HL-60/S4 (cell line): Measurements from ENCODE around the gene NPFF.
"Not testable (repeated sequence)": the region's sequence is repeated elsewhere in the genome, so short reads cannot be mapped to it uniquely, and the experiment has no call there.

Experiments
- in situ Hi-C: fragments of 300-500 bp; cut with MboI; formaldehyde crosslinking; loops from 2 replicates; pipeline ENCODE4 v1.14.3; 2022; ENCODE audit warnings: low sequenced_read_pairs

Gene NPFF

GRCh38 chr12:53506881-53507602 is at the start of gene NPFF:
TSS of gene NPFF (minus strand) at chr12:53507484. CDS start at chr12:53507474, 10 bp downstream.
- in situ Hi-C loops = loop anchor here (10.0 kb wide), 1 partner anchor 162 kb away; no protein-coding TSS in a partner anchor

DNA sequence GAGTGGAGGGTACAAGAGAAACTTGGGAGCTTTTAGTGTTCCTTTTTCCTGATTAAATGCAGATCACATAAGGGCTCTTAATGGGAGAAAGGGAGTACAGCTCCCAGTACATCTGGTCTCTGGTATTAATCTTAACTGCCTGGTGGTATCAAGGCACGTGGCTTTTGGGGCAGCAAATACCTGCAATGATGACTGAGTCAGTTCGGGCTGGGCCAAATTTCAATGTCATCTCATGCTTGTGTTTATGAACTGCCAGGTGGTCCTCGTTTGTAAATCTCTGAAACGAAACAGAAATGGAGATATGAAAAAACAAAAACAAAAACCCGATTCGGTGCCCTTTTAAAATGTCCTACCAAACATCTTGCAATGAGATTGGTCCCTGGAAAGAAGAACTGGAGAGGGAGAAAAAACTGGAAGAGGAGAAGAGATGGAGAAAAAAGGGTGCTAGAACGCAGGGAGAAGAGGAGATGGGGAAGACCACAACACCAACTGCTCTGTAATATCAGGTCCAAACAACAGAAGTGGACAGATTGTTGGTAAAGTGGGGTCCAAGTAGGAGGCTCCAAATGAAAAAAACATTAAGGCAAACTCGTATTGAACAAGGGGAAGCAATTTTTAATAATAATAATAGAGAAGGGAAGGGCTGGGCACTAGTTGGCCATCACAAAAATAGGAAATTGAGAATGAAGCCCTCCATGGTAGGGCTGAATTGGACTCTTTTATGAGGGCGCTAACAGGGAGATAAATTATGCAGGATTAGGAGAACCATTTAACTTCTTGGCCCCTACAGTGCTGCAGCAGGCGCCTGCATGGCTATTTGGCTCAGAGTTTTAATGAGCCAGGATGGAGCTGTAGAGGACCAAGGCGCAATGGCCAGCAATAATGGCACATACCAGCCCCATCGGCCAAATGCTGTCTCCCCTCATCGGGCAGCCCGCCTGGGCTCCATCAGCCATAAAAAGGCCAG is 45.4 kb upstream of the NPFF start:
- in situ Hi-C loops = no loop called here

DNA sequence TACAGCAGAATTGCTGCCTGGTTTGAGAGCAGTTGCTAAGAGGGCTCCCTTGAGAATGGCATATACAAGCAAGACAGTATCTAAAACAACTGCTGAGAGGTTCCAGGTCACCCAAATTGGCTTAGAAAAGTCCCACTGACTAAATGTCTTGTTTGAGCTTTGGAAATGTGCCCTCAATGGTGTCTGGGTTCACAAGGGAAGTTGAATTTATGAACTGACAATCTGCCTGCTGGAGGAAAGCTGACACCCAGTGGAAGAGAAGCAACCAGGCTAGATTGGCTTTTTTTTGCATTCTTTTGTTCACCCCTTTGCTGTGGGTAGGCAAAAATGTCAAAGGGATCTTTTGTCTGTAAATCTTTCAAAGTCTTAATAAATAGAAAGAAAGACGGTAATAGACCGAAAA is 44.6 kb upstream of the NPFF start:
- in situ Hi-C loops = no loop called here

GRCh38 chr12:53550595-53550994 is 43.3 kb upstream of the NPFF start:
- in situ Hi-C loops = no loop called here

DNA sequence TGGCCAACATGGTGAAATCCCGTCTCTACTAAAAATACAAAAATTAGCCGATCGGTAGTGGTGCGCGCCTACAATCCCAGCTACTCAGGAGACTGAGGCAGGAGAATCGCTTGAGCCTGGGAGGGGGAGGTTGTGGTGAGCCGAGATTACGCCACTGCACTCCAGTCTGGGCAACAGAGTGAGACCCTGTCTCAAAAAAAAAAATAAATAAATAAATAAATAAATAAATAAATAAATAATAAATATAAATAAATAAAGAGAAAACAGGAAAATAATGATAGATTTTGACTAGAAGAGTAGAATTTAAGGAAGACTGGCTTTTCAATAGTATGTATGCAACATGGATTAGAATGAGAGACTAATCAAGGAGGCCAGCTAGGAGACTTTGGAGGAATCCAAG is 42.8 kb upstream of the NPFF start:
- in situ Hi-C loops = not testable (repeated sequence)

- in situ Hi-C loops = loop anchor here (10.0 kb wide), 1 partner anchor 126 kb away; the partner anchor contains the start of gene ATP5MC2
These were observed 41.1 kb upstream of the NPFF start for GRCh38 chr12:53548354-53548753.

DNA sequence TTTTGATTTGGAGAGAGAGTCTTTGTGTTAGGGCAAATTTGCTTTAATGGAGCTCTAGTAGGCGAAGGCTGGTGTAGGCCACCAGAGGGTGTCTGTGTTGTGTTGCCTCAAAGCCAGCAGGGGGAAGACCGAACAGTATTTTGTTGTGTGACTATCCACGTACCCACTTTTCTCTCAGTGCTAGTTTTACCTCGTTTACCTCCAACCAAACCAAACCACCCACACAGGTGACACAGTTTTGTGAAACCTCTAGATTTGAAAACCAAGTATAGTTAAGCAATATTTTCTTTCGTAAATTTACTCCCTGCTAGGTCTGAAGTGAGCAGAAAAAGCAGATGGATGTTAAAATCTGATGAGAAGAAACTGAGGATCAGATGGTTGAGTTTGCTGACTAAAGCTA is 36.3 kb upstream of the NPFF start:
- in situ Hi-C loops = loop anchor here (10.0 kb wide), 1 partner anchor 131 kb away; the partner anchor contains the start of gene ATP5MC2

- in situ Hi-C loops = no loop called here
These were observed 32.2 kb upstream of the NPFF start for GRCh38 chr12:53539526-53539925.

DNA sequence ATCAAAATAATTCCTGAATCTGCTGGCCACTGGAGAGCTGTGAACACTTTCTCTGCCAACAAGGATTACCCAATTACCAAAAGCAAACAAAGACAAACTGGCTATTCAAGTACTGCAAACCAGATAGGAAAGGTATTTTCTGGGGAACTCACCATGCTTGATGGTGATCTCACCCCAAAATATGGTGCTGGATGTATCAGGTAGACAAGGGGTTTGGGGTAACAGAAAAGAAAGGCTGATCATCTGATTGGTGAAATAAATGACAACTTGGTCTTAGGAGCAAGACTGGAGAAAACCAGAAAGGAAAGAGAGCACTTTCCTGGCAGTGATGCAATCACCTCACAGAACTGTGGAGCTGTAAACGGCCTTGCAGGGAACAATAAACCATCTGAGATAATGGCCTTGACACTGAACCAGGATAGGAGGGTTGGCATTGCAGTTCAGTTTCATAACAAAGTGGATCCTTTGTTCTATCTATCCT is 31.0 kb upstream of the NPFF start:
- in situ Hi-C loops = no loop called here

DNA sequence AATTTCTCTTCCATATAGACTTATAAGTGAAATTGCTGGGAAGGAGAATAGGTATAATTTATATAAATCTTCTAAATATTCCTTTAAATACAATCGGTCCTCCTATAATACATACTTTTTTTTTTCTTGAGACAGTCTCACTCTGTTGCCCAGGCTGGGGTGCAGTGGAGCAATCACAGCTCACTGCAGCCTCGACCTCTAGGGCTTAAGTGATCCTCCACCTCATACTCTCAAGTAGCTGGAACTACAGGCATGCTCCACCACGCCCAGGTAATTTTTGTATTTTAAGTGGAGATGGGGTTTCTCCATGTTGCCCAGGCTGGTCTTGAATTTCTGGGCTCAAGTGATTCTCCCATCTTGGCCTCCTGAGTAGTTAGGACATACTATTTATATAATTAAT is 29.7 kb upstream of the NPFF start:
- in situ Hi-C loops = no loop called here

- in situ Hi-C loops = no loop called here
These were observed 26.2 kb upstream of the NPFF start for GRCh38 chr12:53533471-53533870.

GRCh38 chr12:53532524-53533445 is 25.5 kb upstream of the NPFF start:
- in situ Hi-C loops = no loop called here

- in situ Hi-C loops = no loop called here
These were observed 24.7 kb upstream of the NPFF start for GRCh38 chr12:53532021-53532420.

DNA sequence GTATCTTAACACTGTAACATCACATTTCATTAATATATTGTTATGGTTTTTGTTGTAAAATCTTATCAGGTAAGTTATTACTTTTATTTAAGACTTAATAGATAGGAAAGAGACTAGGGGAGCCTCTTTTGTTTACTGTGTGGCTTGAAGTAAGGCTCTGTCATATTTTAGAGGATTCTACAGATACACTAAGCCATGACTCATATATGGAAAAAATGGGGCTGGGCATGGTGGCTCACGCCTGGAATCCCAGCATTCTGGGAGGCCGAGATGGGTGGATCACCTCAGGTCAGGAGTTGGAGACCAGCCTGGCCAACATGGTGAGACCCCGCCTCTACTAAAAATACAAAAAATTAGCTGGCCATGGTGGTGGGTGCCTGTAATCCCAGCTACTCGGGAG is 23.6 kb upstream of the NPFF start:
- in situ Hi-C loops = no loop called here

- in situ Hi-C loops = no loop called here
These were observed 22.8 kb upstream of the NPFF start for GRCh38 chr12:53530061-53530460.

- in situ Hi-C loops = no loop called here
These were observed 17.2 kb upstream of the NPFF start for GRCh38 chr12:53524476-53524875.

- in situ Hi-C loops = no loop called here
These were observed 15.8 kb upstream of the NPFF start for GRCh38 chr12:53523131-53523530.

- in situ Hi-C loops = no loop called here
These were observed 11.1 kb upstream of the NPFF start for GRCh38 chr12:53518381-53518780.

- in situ Hi-C loops = no loop called here
These were observed 9.6 kb upstream of the NPFF start for GRCh38 chr12:53516758-53517455.

DNA sequence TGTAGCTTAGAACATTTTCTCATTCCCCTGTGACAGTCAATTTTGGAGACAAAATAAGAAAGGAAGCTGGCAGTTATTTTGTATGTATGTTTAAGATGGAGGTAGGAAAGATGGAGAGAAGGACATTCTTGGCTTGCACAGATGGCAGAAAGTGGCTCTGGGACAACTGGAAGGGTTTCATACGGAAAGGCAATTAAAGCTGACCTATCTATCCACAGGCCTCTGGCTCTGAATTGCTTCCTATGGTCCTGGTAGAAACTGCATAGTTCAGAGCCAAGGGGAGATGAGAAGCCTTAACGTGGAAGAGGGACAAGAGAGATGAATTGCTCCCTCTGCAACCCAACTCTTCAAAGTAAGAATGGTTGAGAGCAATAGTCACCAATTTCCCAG is 8.0 kb upstream of the NPFF start:
- in situ Hi-C loops = no loop called here
